Stomach (tissue), 4 donors: ENCODE data around the gene MRPL43.

Experiments
- CTCF ChIP-seq, 7 experiments: fragments of 450-650 bp in 4 of 7; fragments of 200-600 bp in 3 of 7; sonication (generic) in 3 of 7; IDR thresholded peaks; one replicate each; pipeline ENCODE4 v1.5.1; 2016 to 2019; ENCODE audit warnings: antibody characterized with exemption in 7 of 7, control low read depth in 2 of 7, mild to moderate bottlenecking in 1 of 7
- POLR2A ChIP-seq, 4 donors: fragments of 450-650 bp; IDR thresholded peaks; one replicate each; pipeline ENCODE4 v1.6.1; 2016; ENCODE audit warnings: antibody characterized with exemption in 4 of 4, control low read depth in 2 of 4, mild to moderate bottlenecking in 1 of 4, moderate library complexity in 1 of 4
- POLR2AphosphoS5 ChIP-seq, 3 donors: sonication (generic); formaldehyde crosslinking; IDR thresholded peaks; one replicate each; pipeline ENCODE4 v1.6.1; 2016; ENCODE audit warnings: antibody characterized with exemption in 3 of 3

GRCh38 chr10:100982916-100983830 lies 4.1 kb downstream of the MRPL43 start:
- TF ChIP-seq CTCF (IDR thresholded peaks at IDR 0.05) (no peak), POLR2A (IDR thresholded peaks at IDR 0.05) (no peak), POLR2AphosphoS5 (IDR thresholded peaks at IDR 0.05) (no peak)
